Measurements from ENCODE around the gene UNK. TPM values are rescaled to one million over a fixed set of nuclear protein-coding genes. Genes with fewer than 3 reads are reported as not detected.
A peak's percentile ranks its signal among the peaks of the same experiment; 100 is the strongest.

The UNK gene
- total and polyA plus RNA-seq, 2 donors (not counting 1 experiment from before 2014, with no cell fraction given): 35.5 to 70.3 TPM

- Histone ChIP-seq H3K27ac (ENCODE audit: low read length in 2 of 2) (no peak overlapping the region), H3K4me1 (ENCODE audit: control insufficient read depth in 2 of 2, insufficient read depth in 2 of 2, low read length in 2 of 2) (peaks cover 9 to 29% of the 10 kb centered on the region in 2 donors), H3K36me3 (replicated peaks in 1 of 2; ENCODE audit: control extremely low read depth in 1 of 2, control insufficient read depth in 1 of 2, extremely low read depth in 1 of 2, insufficient read depth in 2 of 2, low read length in 1 of 2) (peaks cover 0 to 6% of the 10 kb centered on the region in 2 experiments), H3K27me3 (replicated peaks in 1 of 4; ENCODE audit: control extremely low read depth in 1 of 4, control insufficient read depth in 3 of 4, insufficient read depth in 4 of 4, low read length in 3 of 4) (no peaks in the 10 kb centered on the region), H4K20me1 (ENCODE audit: control insufficient read depth, insufficient read depth, low read length, poor library complexity, severe bottlenecking) (no peaks in the 10 kb centered on the region), H3K4me3 (ENCODE audit: control extremely low read depth in 1 of 5, extremely low read depth in 1 of 5, insufficient read depth in 1 of 5, low read depth in 2 of 5, low read length in 4 of 5) (peak overlapping the region in 4 of 5 experiments; percentile 55 to 84 (median 62)), H2AFZ (ENCODE audit: insufficient read depth, low read depth, low read length, poor library complexity, severe bottlenecking) (peak overlapping the region; percentile 96), H3K9ac (ENCODE audit: low read length) (peak overlapping the region; percentile 76), H3K4me2 (replicated peaks; ENCODE audit: low read depth, low read length, poor library complexity, severe bottlenecking) (peak overlapping the region; percentile 100), H3K79me2 (ENCODE audit: control insufficient read depth, insufficient read depth, low read length) (no peaks in the 10 kb centered on the region), H3K9me3 (ENCODE audit: control extremely low read depth in 1 of 3, control insufficient read depth in 2 of 3, insufficient read depth in 1 of 3, low read length in 2 of 3) (no peaks in the 10 kb centered on the region)
- DNase-seq (peak; percentile 48), ATAC-seq (ENCODE audit: low read depth) (no peak)
- peaks cover 4% of the 10 kb centered on the region for H3K27me3 Mint-ChIP-seq
- H3K4me3 Mint-ChIP-seq: peak overlapping the region; percentile 71
- H3K4me1 Mint-ChIP-seq: peaks cover 23% of the 10 kb centered on the region
- peak overlapping the region; percentile 61 for H3K27ac Mint-ChIP-seq
- CTCF ChIA-PET: interaction anchor here (0.5 to 5.9 kb wide), 50 partner anchors 11 to 792 kb away, joined by 3 to 87 read pairs (median 4); partner anchors contain the start of genes GALK1, MIF4GD, MRPL58 and RECQL5
- WGBS (ENCODE audit: insufficient coverage): 67% methylated on average over 19 of the region's 19 CpGs
- no peaks in the 10 kb centered on the region for H3K9me3 Mint-ChIP-seq (ENCODE audit: insufficient read depth)
- intact Hi-C loops (cut with micrococcal nuclease): loop anchor here (1.0 to 10.0 kb wide), 2 partner anchors 74 to 252 kb away; partner anchors contain the start of gene CDK3
- POLR2A ChIA-PET: interaction anchor here (0.6 to 3.4 kb wide), 15 partner anchors 12 to 1829 kb away, joined by 3 to 23 read pairs (median 6); partner anchors contain the start of genes GALK1, MRPL38, SLC25A19 and UNK
- TF ChIP-seq CTCF (IDR thresholded peaks at IDR 0.05): no peak
- TF ChIP-seq EZH2 (IDR thresholded peaks at IDR 0.05; ENCODE audit: borderline replicate concordance, insufficient read depth, low read depth, low read length, poor library complexity, severe bottlenecking): no peak
These were observed 31.6 kb upstream of the UNK start for GRCh38 chr17:75752802-75753513.

All from B cell (primary cell).